ENCODE measurements around the gene PPP1R3D.
"Not testable (repeated sequence)": the region's sequence is repeated elsewhere in the genome, so short reads cannot be mapped to it uniquely, and the experiment has no call there.

PPP1R3D gene

DNA sequence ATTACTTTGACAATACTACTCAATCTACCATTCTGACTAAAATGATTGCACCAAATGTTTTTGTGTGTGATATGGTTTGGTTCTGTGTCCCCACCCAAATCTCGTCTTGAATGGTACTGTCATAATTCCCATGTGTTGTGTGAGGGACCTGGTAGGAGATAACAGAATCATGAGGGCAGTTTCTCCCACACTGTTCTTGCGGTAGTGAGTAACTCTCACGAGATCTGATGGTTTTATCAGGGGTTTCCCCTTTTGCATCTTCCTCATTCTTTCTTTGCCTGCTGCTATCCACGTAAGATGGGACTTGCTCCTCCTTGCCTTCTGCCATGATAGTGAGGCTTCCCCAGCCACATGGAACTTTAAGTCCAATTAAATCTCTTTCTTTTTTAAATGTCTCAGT, 27.5 kb downstream of the PPP1R3D start:
- no peak for DNase-seq

DNA sequence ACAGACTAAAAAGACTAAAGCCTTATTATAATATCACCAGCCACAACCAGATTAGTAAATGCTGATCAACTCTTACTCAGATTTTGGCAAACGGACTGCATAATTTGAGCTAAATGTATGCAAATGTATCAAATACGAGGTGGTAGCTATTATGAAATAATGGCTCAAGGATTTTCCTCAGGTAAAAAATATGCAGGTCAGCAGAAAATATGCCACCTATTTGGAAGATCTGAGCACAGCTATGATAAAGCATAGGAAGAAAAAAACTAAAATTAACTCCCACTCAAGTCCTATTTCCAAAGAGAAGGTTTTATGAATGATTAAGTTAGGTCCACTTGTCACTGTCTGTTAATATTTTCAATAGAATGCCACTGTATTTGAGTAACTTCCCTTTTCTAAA, 29.1 kb downstream of the PPP1R3D start:
- no peak for DNase-seq

DNA sequence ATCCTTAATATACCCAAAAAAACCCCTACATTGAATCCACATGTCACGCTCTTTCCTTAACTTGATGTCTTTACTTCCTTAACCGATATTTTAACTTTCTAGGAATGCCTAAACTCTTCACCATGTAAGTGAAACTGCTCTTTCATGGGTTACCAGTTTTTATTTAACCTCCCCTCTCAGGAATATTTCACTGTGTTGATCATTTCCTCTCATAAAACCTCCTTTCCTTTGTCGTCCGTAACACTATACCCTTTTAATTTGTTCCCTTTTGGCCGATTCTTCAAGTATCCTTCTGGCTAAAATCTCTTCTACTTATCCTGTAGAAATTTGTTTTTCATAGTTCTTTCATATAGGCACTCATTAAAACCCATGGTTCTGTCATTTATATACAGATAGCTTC, 31.2 kb downstream of the PPP1R3D start:
- no peak for DNase-seq

DNA sequence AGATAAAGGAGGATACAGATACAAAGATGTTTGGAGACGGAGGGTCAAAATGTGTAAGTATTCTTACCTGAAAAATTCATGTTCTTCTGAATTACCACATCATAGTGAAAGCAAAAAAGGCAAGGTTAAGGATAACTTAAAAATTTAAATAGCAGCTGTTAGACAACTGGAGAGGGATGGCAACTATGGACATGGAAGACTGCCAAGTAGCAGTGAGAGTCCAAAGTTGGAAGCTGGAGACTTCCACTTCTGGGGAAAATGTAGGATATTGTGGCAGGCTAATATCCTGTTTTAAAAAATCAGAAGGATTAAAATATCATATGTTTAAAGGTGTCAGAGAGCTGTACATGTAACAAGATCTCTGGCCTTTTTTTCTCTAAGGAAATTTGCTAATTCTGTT, 36.5 kb downstream of the PPP1R3D start:
- no peak for DNase-seq

DNA sequence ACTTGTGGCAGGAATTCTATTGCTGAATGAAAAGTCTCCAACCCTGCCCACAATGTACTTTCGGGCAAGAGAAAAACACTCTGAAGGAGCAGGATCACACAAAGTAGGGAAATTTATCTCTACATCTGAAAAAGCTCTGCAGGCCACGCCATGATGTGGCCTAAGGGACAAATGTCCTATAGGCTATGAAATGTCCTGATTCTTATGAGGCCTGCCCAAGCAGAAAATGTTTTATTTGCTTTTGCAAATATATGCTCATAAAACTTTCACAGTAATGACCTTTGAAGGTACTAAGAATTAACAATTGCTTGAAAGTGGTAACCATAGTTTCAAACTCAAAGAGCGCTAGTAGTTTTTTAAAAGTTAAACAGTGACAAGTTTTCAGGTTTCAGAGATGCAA, 37.6 kb downstream of the PPP1R3D start:
- no peak for DNase-seq

DNA sequence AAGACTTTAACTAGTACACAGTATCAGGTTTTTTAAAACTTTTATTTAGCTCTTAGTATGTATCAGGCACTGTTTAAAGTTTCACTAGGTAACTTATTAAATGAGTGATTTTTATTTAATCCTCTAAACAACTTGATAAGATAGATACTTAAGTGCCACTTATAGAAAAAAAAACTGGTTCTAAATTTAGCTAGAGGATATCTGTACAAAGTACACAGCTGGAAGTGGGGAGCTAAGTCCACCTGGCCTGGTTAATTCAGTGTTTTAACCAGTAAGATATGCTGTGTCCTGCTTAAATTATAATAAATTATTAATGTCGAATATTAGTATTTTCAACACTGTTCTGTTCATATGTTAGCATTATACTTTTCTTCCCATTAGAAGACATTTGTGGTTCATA, 44.2 kb downstream of the PPP1R3D start:
- DNase-seq: no peak

DNA sequence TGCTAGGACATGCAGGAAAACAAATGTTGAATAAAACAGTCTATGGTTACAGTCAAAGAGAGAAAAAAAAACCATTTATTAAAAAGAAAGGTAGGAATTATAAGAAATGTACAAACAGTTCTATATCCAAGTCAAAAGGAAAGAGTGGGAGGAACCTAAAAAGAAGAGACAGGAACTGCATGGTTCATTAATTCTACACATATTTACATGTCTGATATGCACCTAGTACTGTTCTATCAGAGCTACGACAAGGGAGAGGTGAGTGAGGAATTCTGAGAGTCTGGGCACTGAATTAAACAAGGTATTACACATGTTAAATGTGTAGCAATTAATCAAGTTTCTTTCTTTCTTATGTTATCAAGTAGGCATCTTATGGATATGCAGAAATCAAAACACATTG, 48.5 kb downstream of the PPP1R3D start:
- DNase-seq: no peak

DNA sequence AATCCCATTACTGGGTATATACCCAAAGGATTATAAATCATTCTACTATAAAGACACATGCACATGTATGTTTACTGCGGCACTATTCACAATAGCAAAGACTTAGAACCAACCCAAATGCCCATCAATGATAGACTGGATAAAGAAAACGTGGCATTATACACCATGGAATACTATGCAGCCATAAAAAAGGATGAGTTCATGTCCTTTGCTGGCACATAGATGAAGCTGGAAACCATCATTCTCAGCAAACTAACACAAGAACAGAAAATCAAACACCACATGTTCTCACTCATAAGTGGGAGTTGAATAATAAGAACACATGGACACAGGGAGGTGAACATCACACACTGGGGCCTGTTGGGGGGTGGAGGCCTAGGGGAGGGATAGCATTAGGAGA, 50.1 kb downstream of the PPP1R3D start:
- DNase-seq: not testable (repeated sequence)

DNA sequence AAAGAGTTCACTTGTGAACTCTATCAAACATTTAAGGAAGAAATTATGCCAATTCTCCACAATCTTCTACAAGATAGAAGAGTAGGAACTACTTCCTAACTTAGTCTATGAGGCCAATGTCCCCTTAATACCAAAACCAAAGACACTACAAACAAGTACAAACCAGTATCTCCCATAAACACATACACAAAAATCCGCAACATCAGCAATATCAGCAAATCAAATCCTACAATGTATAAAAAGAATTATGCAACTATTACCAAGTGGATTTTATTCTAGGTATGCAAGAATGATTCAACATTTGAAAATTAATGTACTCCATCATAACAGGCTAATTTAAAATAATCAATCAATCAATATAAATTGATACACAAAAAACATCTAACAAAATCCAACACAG, 52.1 kb downstream of the PPP1R3D start:
- DNase-seq: no peak

Data from activated CD4-positive, alpha-beta T cell treated with anti-CD3 and anti-CD28 coated beads, Interleukin-2, amount 50 U/mL, for 16 hours (primary cell).